HCT116 (cell line): Measurements from ENCODE around the gene DHRS9. TPM values are rescaled to one million over a fixed set of nuclear protein-coding genes. Genes with fewer than 3 reads are reported as not detected.

Experiments used
- ATAC-seq: fragments of 200-7000 bp; cut with Tn5 transposase; 2 replicates; pipeline ENCODE4 v1.9.1; 2020; ENCODE audit warnings: mild to moderate bottlenecking, moderate library complexity
- BruUV-seq: library from RNA; stranded (reverse); fragments of 400-500 nt; replicated peaks from 2 replicates; lab custom pipeline; 2021; lab: Mats Ljungman, UMichigan
- CTCF ChIA-PET: fragments of 300-600 bp; sonication (Branson Sonifier 250); formaldehyde crosslinking; loops from one replicate; lab custom pipeline; 2021; ENCODE audit warnings: antibody characterized with exemption; lab: Charles Lee
- POLR2A ChIA-PET: fragments of 300-600, 350-600 bp; sonication (Branson Sonifier 250); formaldehyde crosslinking; loops from one replicate; lab custom pipeline; 2021; ENCODE audit warnings: antibody characterized with exemption; lab: Charles Lee
- RAD21 ChIA-PET, 2 experiments: fragments of 300-600 bp; sonication (Branson Sonifier 250); formaldehyde crosslinking; loops; one replicate each; lab custom pipeline; 2023; ENCODE audit warnings: low total read pairs in 2 of 2; ENCODE audit not compliant: uncharacterized antibody in 2 of 2, unreplicated experiment in 2 of 2, low non-redundant PET in 1 of 2; lab: Charles Lee
- DNase-seq: peaks from one replicate; pipeline ENCODE4 v3.0.0-alpha.2; 2010; ENCODE audit warnings: low read depth, low spot score
- H2AFZ ChIP-seq: fragments of 200-600 bp; shearing (Covaris generic), sonication (generic); 2 replicates; pipeline ENCODE4 v1.6.1; 2017; ENCODE audit warnings: low read depth, mixed run types, mixed read lengths, antibody characterized with exemption, low read length; ENCODE audit not compliant: poor library complexity, severe bottlenecking
- H3K27ac ChIP-seq: 2 replicates; pipeline ENCODE4 v1.5.1; 2012; ENCODE audit warnings: low read depth, low read length
- H3K27me3 ChIP-seq: fragments of 200-600 bp; sonication (generic); 2 replicates; pipeline ENCODE4 v1.6.1; 2016; ENCODE audit warnings: mixed run types, low read length, mixed read lengths; ENCODE audit not compliant: insufficient read depth
- H3K36me3 ChIP-seq, 2 experiments: fragments of 200-500 bp in 1 of 2; fragments of 200-600 bp in 1 of 2; sonication (Bioruptor generic) in 1 of 2; sonication (generic) in 1 of 2; 2 replicates each; pipeline versions ENCODE4 v1.5.1 to v1.6.1; 2014 to 2016; ENCODE audit warnings: low read length in 2 of 2, inconsistent platforms in 1 of 2, mixed read lengths in 1 of 2, mixed run types in 1 of 2; ENCODE audit not compliant: insufficient read depth in 2 of 2, control insufficient read depth in 1 of 2
- H3K4me1 ChIP-seq, 2 experiments: fragments of 200-600 bp in 1 of 2; sonication (generic) in 1 of 2; 2 replicates each; pipeline versions ENCODE4 v1.5.1 to v1.6.1; 2012 to 2017; ENCODE audit warnings: low read length in 2 of 2, inconsistent platforms in 1 of 2, mild to moderate bottlenecking in 1 of 2, mixed read lengths in 1 of 2, mixed run types in 1 of 2, moderate library complexity in 1 of 2; ENCODE audit not compliant: insufficient read depth in 2 of 2, control insufficient read depth in 1 of 2
- H3K4me2 ChIP-seq: fragments of 200-600 bp; sonication (generic); 2 replicates; pipeline ENCODE4 v1.6.1; 2017; ENCODE audit warnings: mixed run types, low read length, mixed read lengths
- H3K4me3 ChIP-seq, 2 experiments: fragments of 200-600 bp in 1 of 2; sonication (generic) in 1 of 2; replicated peaks in 1 of 2; 2 replicates each; pipeline ENCODE4 v1.5.1; 2011 to 2016; ENCODE audit warnings: low read length in 2 of 2, control low read depth in 1 of 2, low read depth in 1 of 2, mild to moderate bottlenecking in 1 of 2, mixed read lengths in 1 of 2, mixed run types in 1 of 2
- H3K79me2 ChIP-seq: fragments of 200-600 bp; sonication (generic); 2 replicates; pipeline ENCODE4 v1.6.1; 2017; ENCODE audit warnings: mild to moderate bottlenecking, mixed run types, low read length, moderate library complexity, mixed read lengths; ENCODE audit not compliant: insufficient read depth
- H3K9ac ChIP-seq: fragments of 200-600 bp; sonication (generic); 2 replicates; pipeline ENCODE4 v1.6.1; 2016; ENCODE audit warnings: low read length, mixed read lengths
- H3K9me2 ChIP-seq: fragments of 200-600 bp; sonication (generic), shearing (Covaris generic); 2 replicates; pipeline ENCODE4 v1.6.1; 2017; ENCODE audit warnings: mixed run types, mild to moderate bottlenecking, moderate library complexity; ENCODE audit not compliant: insufficient read depth
- H3K9me3 ChIP-seq, 2 experiments: fragments of 200-500 bp in 1 of 2; fragments of 200-600 bp in 1 of 2; sonication (Bioruptor generic) in 1 of 2; sonication (generic) in 1 of 2; 2 replicates each; pipeline ENCODE4 v1.6.1; 2014 to 2017; ENCODE audit warnings: low read length in 2 of 2, mixed read lengths in 2 of 2, inconsistent platforms in 1 of 2, low read depth in 1 of 2, mild to moderate bottlenecking in 1 of 2, mixed run types in 1 of 2, moderate library complexity in 1 of 2; ENCODE audit not compliant: control insufficient read depth in 1 of 2, insufficient read depth in 1 of 2
- H4K20me1 ChIP-seq: fragments of 200-600 bp; sonication (generic), shearing (Covaris generic); 2 replicates; pipeline ENCODE4 v1.6.1; 2017; ENCODE audit warnings: mixed run types, mild to moderate bottlenecking, moderate library complexity; ENCODE audit not compliant: insufficient read depth
- CBX3 ChIP-seq: IDR thresholded peaks from 2 replicates; pipeline ENCODE4 v1.6.1; 2012; ENCODE audit warnings: low read depth
- EGR1 ChIP-seq: IDR thresholded peaks from 2 replicates; pipeline ENCODE4 v1.6.1; 2012; ENCODE audit warnings: low read depth
- ELF1 ChIP-seq: IDR thresholded peaks from 2 replicates; pipeline ENCODE4 v1.6.1; 2012; ENCODE audit warnings: low read depth, borderline replicate concordance
- EZH2 ChIP-seq: fragments of 200-600 bp; sonication (generic); IDR thresholded peaks from 2 replicates; pipeline ENCODE4 v1.6.1; 2017; ENCODE audit warnings: antibody characterized with exemption, mixed run types
- EZH2phosphoT487 ChIP-seq: fragments of 200-600 bp; IDR thresholded peaks from 2 replicates; pipeline ENCODE4 v1.6.1; 2018; ENCODE audit warnings: antibody characterized with exemption, borderline replicate concordance
- FOSL1 ChIP-seq: IDR thresholded peaks from 2 replicates; pipeline ENCODE4 v1.6.1; 2012; ENCODE audit warnings: low read depth
- JUND ChIP-seq: IDR thresholded peaks from 2 replicates; pipeline ENCODE4 v1.6.1; 2012
- POLR2A ChIP-seq: IDR thresholded peaks from 2 replicates; pipeline ENCODE4 v1.7.0; 2011; ENCODE audit warnings: borderline replicate concordance; ENCODE audit not compliant: insufficient read depth, insufficient read length; ENCODE audit errors: extremely low read depth
- intact Hi-C: fragments of 100-400 bp; cut with micrococcal nuclease; formaldehyde crosslinking; loops from 2 replicates; pipeline ENCODE4 v1.10.0; 2022
- total RNA-seq: library from RNA; stranded (reverse); gene quantifications from one replicate; pipeline ENCODE4 v1.2.1, GENCODE V29; 2021; ENCODE audit not compliant: unreplicated experiment
- TF ChIP-seq, protein P1 (sequence below), 3 experiments: fragments of 200-600 bp in 1 of 3; sonication (generic) in 1 of 3; IDR thresholded peaks in 2 of 3; conservative IDR thresholded peaks in 1 of 3; 2 replicates each; pipeline ENCODE4 v1.5.1; 2012 to 2017; ENCODE audit warnings: low read depth in 2 of 3, low read length in 2 of 3, antibody characterized with exemption in 1 of 3, borderline replicate concordance in 1 of 3, control low read depth in 1 of 3, mild to moderate bottlenecking in 1 of 3, mixed read lengths in 1 of 3, mixed run types in 1 of 3, moderate library complexity in 1 of 3; ENCODE audit not compliant: insufficient read depth in 1 of 3
- TF ChIP-seq, protein P2 (sequence below): IDR thresholded peaks from 2 replicates; pipeline ENCODE4 v1.6.1; 2012; ENCODE audit warnings: low read depth
- TF ChIP-seq, protein P3 (sequence below): IDR thresholded peaks from 2 replicates; pipeline ENCODE4 v1.6.1; 2012
- TF ChIP-seq, protein P4 (sequence below): IDR thresholded peaks from 2 replicates; pipeline ENCODE4 v1.6.1; 2011; ENCODE audit warnings: mild to moderate bottlenecking, low read length, moderate library complexity; ENCODE audit not compliant: insufficient replicate concordance; ENCODE audit errors: extremely low read depth

The DHRS9 gene
- total RNA-seq, 1 experiment from 2014 or later = 0.15 TPM

DNA sequence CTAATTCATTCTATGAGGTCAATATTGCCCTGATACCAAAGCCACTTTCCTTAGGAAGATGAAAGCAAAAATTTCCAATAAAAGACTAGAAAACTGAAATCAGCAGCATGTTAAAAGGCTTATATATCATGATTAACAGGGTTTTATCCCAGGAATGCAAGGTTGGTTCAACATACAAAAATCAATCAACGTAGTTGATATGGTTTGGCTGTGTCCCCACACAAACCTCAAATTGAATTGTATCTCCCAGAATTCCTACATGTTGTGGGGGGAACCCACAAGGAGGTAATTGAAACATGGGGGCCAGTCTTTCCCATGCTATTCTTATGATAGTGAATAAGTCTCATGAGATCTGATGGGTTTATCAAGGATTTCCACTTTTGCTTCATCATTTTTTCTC is 26.5 kb upstream of the DHRS9 start:
- intact Hi-C loops = no loop called here
- H3K79me2 ChIP-seq = no peaks in the 10 kb centered on the region
- no peak overlapping the region for H3K4me2 ChIP-seq
- ATAC-seq = no peak
- CTCF ChIA-PET = no interaction called here
- no peaks in the 10 kb centered on the region for H3K36me3 ChIP-seq
- H4K20me1 ChIP-seq = no peaks in the 10 kb centered on the region
- H3K27ac ChIP-seq = no peak overlapping the region
- no peak overlapping the region for H3K4me3 ChIP-seq
- POLR2A ChIA-PET = no interaction called here
- BruUV-seq = no TSS peak
- H3K27me3 ChIP-seq = no peaks in the 10 kb centered on the region
- no peak overlapping the region for H2AFZ ChIP-seq
- DNase-seq = no peak
- TF ChIP-seq ELF1 (no peak), JUND (no peak), FOSL1 (no peak)
- TF ChIP-seq, protein P1, sequence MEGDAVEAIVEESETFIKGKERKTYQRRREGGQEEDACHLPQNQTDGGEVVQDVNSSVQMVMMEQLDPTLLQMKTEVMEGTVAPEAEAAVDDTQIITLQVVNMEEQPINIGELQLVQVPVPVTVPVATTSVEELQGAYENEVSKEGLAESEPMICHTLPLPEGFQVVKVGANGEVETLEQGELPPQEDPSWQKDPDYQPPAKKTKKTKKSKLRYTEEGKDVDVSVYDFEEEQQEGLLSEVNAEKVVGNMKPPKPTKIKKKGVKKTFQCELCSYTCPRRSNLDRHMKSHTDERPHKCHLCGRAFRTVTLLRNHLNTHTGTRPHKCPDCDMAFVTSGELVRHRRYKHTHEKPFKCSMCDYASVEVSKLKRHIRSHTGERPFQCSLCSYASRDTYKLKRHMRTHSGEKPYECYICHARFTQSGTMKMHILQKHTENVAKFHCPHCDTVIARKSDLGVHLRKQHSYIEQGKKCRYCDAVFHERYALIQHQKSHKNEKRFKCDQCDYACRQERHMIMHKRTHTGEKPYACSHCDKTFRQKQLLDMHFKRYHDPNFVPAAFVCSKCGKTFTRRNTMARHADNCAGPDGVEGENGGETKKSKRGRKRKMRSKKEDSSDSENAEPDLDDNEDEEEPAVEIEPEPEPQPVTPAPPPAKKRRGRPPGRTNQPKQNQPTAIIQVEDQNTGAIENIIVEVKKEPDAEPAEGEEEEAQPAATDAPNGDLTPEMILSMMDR (IDR thresholded peaks at IDR 0.05 in 2 of 3, conservative IDR thresholded peaks at IDR 0.05 in 1 of 3; ENCODE audit: borderline replicate concordance in 1 of 3, insufficient read depth in 1 of 3, low read depth in 2 of 3, low read length in 2 of 3) = no peak
- TF ChIP-seq, all 23 proteins: peak for 0
- Histone ChIP-seq H3K9ac (no peak overlapping the region), H3K9me3 (no peaks in the 10 kb centered on the region), H3K9me2 (no peaks in the 10 kb centered on the region), H3K4me1 (peaks cover 0 to 8% of the 10 kb centered on the region in 2 experiments; a peak in 1 of 4 replicates)
- RAD21 ChIA-PET = no interaction called here

DNA sequence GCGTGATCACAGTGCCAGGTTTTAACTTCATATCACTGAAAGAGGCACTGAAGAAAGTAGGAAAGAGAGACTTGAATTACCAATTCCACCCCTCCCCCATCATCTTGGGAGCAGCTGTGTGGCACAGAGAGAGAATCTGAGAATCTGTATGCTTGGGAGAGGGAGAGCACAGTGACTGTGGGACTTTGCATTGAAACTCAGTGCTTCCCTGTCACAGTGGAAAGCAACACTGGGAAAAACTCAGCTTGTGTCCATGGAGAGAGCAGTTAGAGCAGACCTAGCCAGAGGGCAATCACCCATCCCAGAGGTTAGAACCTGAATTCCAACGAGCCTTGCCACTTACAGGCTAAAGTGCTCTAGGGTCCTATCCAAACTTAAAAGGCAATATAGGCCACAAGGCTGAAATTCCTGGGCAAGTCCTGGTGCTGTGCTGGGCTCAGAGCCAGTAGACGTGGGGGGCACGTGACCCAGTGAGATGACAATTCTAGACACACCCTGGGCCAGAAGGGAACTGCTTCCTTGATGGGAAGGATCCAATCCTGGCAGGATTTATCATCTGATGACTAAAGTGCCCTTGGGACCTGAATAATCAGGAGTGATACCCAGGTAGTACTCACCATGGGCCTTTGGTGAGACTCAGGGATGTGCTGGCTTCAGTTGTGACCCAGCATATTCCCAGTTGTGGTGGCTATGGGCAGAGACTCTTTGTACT is 22.8 kb upstream of the DHRS9 start:
- intact Hi-C loops = no loop called here
- Histone ChIP-seq H4K20me1 (no peaks in the 10 kb centered on the region), H3K27me3 (no peaks in the 10 kb centered on the region), H3K9ac (no peak overlapping the region), H3K4me3 (no peak overlapping the region), H3K4me2 (no peak overlapping the region), H3K9me3 (no peaks in the 10 kb centered on the region), H3K36me3 (no peaks in the 10 kb centered on the region), H3K27ac (no peak overlapping the region), H2AFZ (no peak overlapping the region), H3K4me1 (no peaks in the 10 kb centered on the region), H3K79me2 (no peaks in the 10 kb centered on the region), H3K9me2 (no peaks in the 10 kb centered on the region)
- ChIA-PET CTCF (no interaction called here), POLR2A (no interaction called here), RAD21 (no interaction called here)
- ATAC-seq = no peak
- no peak for DNase-seq
- BruUV-seq = no TSS peak
- TF ChIP-seq ELF1 = no peak
- no peak for TF ChIP-seq CBX3
- TF ChIP-seq, protein P2, sequence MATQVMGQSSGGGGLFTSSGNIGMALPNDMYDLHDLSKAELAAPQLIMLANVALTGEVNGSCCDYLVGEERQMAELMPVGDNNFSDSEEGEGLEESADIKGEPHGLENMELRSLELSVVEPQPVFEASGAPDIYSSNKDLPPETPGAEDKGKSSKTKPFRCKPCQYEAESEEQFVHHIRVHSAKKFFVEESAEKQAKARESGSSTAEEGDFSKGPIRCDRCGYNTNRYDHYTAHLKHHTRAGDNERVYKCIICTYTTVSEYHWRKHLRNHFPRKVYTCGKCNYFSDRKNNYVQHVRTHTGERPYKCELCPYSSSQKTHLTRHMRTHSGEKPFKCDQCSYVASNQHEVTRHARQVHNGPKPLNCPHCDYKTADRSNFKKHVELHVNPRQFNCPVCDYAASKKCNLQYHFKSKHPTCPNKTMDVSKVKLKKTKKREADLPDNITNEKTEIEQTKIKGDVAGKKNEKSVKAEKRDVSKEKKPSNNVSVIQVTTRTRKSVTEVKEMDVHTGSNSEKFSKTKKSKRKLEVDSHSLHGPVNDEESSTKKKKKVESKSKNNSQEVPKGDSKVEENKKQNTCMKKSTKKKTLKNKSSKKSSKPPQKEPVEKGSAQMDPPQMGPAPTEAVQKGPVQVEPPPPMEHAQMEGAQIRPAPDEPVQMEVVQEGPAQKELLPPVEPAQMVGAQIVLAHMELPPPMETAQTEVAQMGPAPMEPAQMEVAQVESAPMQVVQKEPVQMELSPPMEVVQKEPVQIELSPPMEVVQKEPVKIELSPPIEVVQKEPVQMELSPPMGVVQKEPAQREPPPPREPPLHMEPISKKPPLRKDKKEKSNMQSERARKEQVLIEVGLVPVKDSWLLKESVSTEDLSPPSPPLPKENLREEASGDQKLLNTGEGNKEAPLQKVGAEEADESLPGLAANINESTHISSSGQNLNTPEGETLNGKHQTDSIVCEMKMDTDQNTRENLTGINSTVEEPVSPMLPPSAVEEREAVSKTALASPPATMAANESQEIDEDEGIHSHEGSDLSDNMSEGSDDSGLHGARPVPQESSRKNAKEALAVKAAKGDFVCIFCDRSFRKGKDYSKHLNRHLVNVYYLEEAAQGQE = no peak
- no peak for TF ChIP-seq EGR1
- TF ChIP-seq, protein P3, sequence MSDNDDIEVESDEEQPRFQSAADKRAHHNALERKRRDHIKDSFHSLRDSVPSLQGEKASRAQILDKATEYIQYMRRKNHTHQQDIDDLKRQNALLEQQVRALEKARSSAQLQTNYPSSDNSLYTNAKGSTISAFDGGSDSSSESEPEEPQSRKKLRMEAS = no peak
- TF ChIP-seq EZH2phosphoT487 = no peak
- no peak for TF ChIP-seq EZH2
- TF ChIP-seq POLR2A = no peak
- TF ChIP-seq, protein P4, sequence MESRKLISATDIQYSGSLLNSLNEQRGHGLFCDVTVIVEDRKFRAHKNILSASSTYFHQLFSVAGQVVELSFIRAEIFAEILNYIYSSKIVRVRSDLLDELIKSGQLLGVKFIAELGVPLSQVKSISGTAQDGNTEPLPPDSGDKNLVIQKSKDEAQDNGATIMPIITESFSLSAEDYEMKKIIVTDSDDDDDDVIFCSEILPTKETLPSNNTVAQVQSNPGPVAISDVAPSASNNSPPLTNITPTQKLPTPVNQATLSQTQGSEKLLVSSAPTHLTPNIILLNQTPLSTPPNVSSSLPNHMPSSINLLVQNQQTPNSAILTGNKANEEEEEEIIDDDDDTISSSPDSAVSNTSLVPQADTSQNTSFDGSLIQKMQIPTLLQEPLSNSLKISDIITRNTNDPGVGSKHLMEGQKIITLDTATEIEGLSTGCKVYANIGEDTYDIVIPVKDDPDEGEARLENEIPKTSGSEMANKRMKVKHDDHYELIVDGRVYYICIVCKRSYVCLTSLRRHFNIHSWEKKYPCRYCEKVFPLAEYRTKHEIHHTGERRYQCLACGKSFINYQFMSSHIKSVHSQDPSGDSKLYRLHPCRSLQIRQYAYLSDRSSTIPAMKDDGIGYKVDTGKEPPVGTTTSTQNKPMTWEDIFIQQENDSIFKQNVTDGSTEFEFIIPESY = no peak
